Activated CD4-positive, alpha-beta memory T cell treated with anti-CD3 and anti-CD28 coated beads for 36 hours (primary cell): Measurements from ENCODE around the gene CDH26. TPM values are rescaled to one million over a fixed set of nuclear protein-coding genes. Genes with fewer than 3 reads are reported as not detected.
"Not testable (repeated sequence)": the region's sequence is repeated elsewhere in the genome, so short reads cannot be mapped to it uniquely, and the experiment has no call there.

Experiments
- CTCF ChIA-PET: fragments of 350-600 bp; sonication (Branson Sonifier 250); formaldehyde crosslinking; loops from one replicate; lab custom pipeline; 2021; ENCODE audit warnings: antibody characterized with exemption, inconsistent platforms; lab: Charles Lee
- POLR2A ChIA-PET: fragments of 350-600 bp; sonication (Branson Sonifier 250); formaldehyde crosslinking; loops from one replicate; lab custom pipeline; 2021; ENCODE audit warnings: antibody characterized with exemption; lab: Charles Lee
- DNase-seq: peaks from one replicate; pipeline ENCODE4 v3.0.0-alpha.2; 2020
- H3K27ac Mint-ChIP-seq: one replicate; pipeline ENCODE4 v1.8.0; 2021; ENCODE audit warnings: mixed read lengths
- H3K27me3 Mint-ChIP-seq: one replicate; pipeline ENCODE4 v1.8.0; 2021; ENCODE audit warnings: mixed read lengths
- H3K36me3 Mint-ChIP-seq: one replicate; pipeline ENCODE4 v1.8.0; 2021; ENCODE audit warnings: mixed read lengths
- H3K4me1 Mint-ChIP-seq: one replicate; pipeline ENCODE4 v1.8.0; 2021; ENCODE audit warnings: low read depth, mixed read lengths
- H3K4me3 Mint-ChIP-seq: one replicate; pipeline ENCODE4 v1.8.0; 2021; ENCODE audit warnings: mild to moderate bottlenecking, mixed read lengths
- H3K9me3 Mint-ChIP-seq: one replicate; pipeline ENCODE4 v1.8.0; 2021; ENCODE audit warnings: mixed read lengths
- intact Hi-C: fragments of 100-400 bp; cut with micrococcal nuclease; formaldehyde crosslinking; loops from one replicate; pipeline ENCODE4 v1.15.1; 2023
- total RNA-seq, 2 experiments: library from RNA; stranded (reverse); gene quantifications; one replicate each; pipeline ENCODE4 v1.2.3, GENCODE V29; 2021

The CDH26 gene
- total RNA-seq, 2 experiments from 2014 or later, result 1.5 to 1.6 TPM

- Mint-ChIP-seq H3K27ac (no peak overlapping the region), H3K4me3 (no peak overlapping the region), H3K36me3 (peaks cover under 1% of the 10 kb centered on the region), H3K4me1 (no peaks in the 10 kb centered on the region), H3K27me3 (peaks cover 5% of the 10 kb centered on the region), H3K9me3 (peaks cover 1% of the 10 kb centered on the region)
- intact Hi-C loops, result no loop called here
- no peak for DNase-seq
- ChIA-PET POLR2A (no interaction called here), CTCF (interaction anchor here (0.8 kb wide), 1 partner anchor 14 kb away, joined by 3 read pairs; no protein-coding TSS in a partner anchor)
These were observed 82.4 kb downstream of the CDH26 start for GRCh38 chr20:60040471-60041162.

GRCh38 chr20:60041436-60042165, 83.4 kb downstream of the CDH26 start:
- POLR2A ChIA-PET, intact Hi-C loops: not testable (repeated sequence)

GRCh38 chr20:60043435-60043834, 85.2 kb downstream of the CDH26 start:
- Mint-ChIP-seq H3K36me3 (no peaks in the 10 kb centered on the region), H3K4me1 (no peaks in the 10 kb centered on the region), H3K27me3 (peaks cover 2% of the 10 kb centered on the region), H3K4me3 (no peak overlapping the region), H3K27ac (no peak overlapping the region), H3K9me3 (no peaks in the 10 kb centered on the region)
- intact Hi-C loops, result no loop called here
- POLR2A ChIA-PET, result no interaction called here
- CTCF ChIA-PET, result no interaction called here
- no peak for DNase-seq

More at GRCh38 chr20:60041436-60042165, 83.4 kb downstream of the CDH26 start:
- H3K36me3 Mint-ChIP-seq, H3K27me3 Mint-ChIP-seq, H3K4me1 Mint-ChIP-seq, H3K9me3 Mint-ChIP-seq, H3K27ac Mint-ChIP-seq, CTCF ChIA-PET, DNase-seq, H3K4me3 Mint-ChIP-seq: not testable (repeated sequence)

- H3K27ac Mint-ChIP-seq, result no peak overlapping the region
- POLR2A ChIA-PET, result no interaction called here
These were observed 87.8 kb downstream of the CDH26 start for GRCh38 chr20:60046011-60046413.

DNA sequence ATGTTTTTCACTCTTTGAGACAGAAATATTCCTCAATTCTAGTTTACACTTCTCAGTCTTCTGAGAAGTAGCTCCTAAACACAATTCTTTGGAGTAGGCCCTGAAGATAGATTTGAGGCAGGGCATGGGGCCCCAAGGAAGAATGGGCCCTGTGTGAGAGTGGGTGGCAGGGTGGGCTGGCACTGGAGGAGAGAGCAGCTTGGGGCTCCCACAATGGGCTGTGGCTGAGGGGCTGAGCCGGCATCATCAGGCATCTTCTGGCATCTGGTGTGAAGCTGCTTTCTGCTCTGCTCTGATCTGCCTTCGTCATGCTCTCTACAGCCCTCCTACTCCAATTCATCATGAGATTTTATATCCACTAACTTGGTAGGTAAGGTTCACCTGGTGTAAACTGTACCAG, 88.2 kb downstream of the CDH26 start:
- Mint-ChIP-seq H3K4me1 (no peaks in the 10 kb centered on the region), H3K4me3 (no peak overlapping the region), H3K36me3 (no peaks in the 10 kb centered on the region), H3K27me3 (peaks cover 2% of the 10 kb centered on the region), H3K9me3 (no peaks in the 10 kb centered on the region), H3K27ac (no peak overlapping the region)
- DNase-seq, result no peak
- CTCF ChIA-PET, result interaction anchor here (1.7 kb wide), 1 partner anchor 11 kb away, joined by 9 read pairs; no protein-coding TSS in a partner anchor
- intact Hi-C loops, result no loop called here
- POLR2A ChIA-PET, result no interaction called here

More at GRCh38 chr20:60046011-60046413, 87.8 kb downstream of the CDH26 start:
- CTCF ChIA-PET, result interaction anchor here (1.7 kb wide), 1 partner anchor 12 kb away, joined by 9 read pairs; no protein-coding TSS in a partner anchor
- Mint-ChIP-seq H3K4me1 (no peaks in the 10 kb centered on the region), H3K4me3 (no peak overlapping the region), H3K36me3 (no peaks in the 10 kb centered on the region), H3K9me3 (no peaks in the 10 kb centered on the region), H3K27me3 (peaks cover 2% of the 10 kb centered on the region)
- DNase-seq, result no peak
- intact Hi-C loops, result no loop called here

- no peaks in the 10 kb centered on the region for H3K9me3 Mint-ChIP-seq
- ChIA-PET POLR2A (no interaction called here), CTCF (interaction anchor here (0.6 to 1.7 kb wide), 2 partner anchors 11 to 92 kb away, joined by 3 to 9 read pairs; no protein-coding TSS in a partner anchor)
- H3K27me3 Mint-ChIP-seq, result peaks cover 2% of the 10 kb centered on the region
- no peak for DNase-seq
- no peaks in the 10 kb centered on the region for H3K4me1 Mint-ChIP-seq
- H3K27ac Mint-ChIP-seq, result no peak overlapping the region
- no peaks in the 10 kb centered on the region for H3K36me3 Mint-ChIP-seq
- intact Hi-C loops, result no loop called here
- no peak overlapping the region for H3K4me3 Mint-ChIP-seq
These were observed 88.6 kb downstream of the CDH26 start for GRCh38 chr20:60046860-60047259.

- CTCF ChIA-PET, result interaction anchor here (0.8 kb wide), 1 partner anchor 9 kb away, joined by 3 read pairs; no protein-coding TSS in a partner anchor
- no peak overlapping the region for H3K27ac Mint-ChIP-seq
- no peaks in the 10 kb centered on the region for H3K36me3 Mint-ChIP-seq
- intact Hi-C loops, result no loop called here
- H3K27me3 Mint-ChIP-seq, result no peaks in the 10 kb centered on the region
- H3K9me3 Mint-ChIP-seq, result no peaks in the 10 kb centered on the region
- H3K4me3 Mint-ChIP-seq, result no peak overlapping the region
- POLR2A ChIA-PET, result no interaction called here
- H3K4me1 Mint-ChIP-seq, result no peaks in the 10 kb centered on the region
- DNase-seq, result no peak
These were observed 90.7 kb downstream of the CDH26 start for GRCh38 chr20:60048634-60049521.

DNA sequence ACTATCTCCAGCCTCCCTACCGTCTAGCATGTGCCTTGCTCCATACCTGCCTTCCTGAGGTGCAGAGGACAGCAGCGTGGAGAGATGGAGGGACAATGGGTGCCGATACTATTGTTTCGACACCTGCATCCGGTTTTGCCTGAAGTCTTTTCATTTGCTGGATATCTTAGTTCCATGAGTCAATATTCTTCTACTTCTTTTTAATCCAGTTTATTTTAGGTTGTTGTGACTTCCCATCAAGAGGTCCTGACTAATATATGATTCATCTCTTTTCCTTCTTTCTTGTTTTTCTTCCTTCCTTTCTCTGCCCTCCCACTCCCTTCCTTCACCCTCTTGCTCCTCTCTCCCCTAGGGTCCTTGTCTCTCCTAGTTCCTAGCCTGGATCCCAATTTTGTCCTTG, 91.4 kb downstream of the CDH26 start:
- no peaks in the 10 kb centered on the region for H3K36me3 Mint-ChIP-seq
- ChIA-PET POLR2A (no interaction called here), CTCF (no interaction called here)
- H3K9me3 Mint-ChIP-seq, result no peaks in the 10 kb centered on the region
- no peak for DNase-seq
- H3K4me1 Mint-ChIP-seq, result peaks cover under 1% of the 10 kb centered on the region
- intact Hi-C loops, result no loop called here
- H3K27me3 Mint-ChIP-seq, result no peaks in the 10 kb centered on the region
- H3K4me3 Mint-ChIP-seq, result no peak overlapping the region
- H3K27ac Mint-ChIP-seq, result no peak overlapping the region

DNA sequence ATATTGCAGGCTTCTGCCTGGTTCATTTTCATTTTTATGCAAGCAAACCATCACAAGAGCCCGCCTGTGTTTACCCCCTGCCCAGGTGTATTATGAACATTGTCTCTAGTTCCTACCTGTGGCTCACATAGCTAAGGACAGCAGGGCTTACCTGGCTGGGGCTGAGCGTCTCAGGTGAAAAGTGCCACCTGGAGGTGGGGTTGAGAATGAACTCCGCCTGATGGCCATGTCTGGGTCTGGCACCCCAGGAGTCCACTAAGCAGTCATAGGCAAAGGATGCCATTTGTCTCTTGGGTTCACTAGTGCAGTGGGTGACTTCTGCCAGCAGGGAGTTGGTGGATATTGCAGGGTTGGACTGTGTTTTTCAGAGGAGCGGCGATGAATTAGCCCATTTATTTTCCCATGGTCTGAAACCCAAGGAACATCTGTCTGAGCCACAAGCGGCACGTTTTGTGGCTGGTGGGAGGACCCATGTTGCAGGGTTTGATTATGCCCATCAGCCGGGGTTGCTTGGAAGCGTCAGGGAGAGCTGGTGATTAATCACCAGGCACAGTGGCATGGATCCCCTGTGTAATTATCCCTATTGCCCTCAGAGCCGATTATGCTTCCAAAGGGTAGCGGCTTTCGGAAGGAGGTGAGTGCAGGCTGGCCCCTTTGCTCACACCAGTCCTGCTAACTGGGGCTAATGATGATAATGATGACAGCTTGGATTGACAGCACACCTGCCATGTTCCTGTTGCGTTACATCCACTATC, 92.1 kb downstream of the CDH26 start:
- DNase-seq, result no peak
- Mint-ChIP-seq H3K36me3 (no peaks in the 10 kb centered on the region), H3K9me3 (no peaks in the 10 kb centered on the region), H3K4me1 (peaks cover 9% of the 10 kb centered on the region), H3K27ac (no peak overlapping the region), H3K27me3 (no peaks in the 10 kb centered on the region), H3K4me3 (no peak overlapping the region)
- CTCF ChIA-PET, result no interaction called here
- POLR2A ChIA-PET, result no interaction called here
- intact Hi-C loops, result no loop called here

DNA sequence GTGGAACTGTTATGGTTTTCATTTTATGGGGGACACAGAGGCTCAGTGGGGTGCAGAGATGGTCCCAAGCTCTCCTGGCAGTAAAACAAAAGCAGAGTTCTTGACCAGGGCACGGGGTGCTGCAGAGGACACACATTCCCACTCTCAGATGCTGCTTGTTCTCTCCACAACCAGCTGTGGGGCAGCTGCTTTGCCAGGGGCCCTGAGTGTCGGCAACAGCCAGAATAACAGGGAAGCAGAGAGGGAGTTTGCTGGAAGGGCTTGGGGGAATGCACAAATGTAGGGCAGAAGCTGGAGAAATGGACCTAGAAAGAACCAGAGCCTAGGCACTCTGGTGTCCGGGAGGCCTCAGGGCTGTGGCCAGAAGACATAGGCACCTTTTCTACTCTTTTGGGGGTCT, 93.7 kb downstream of the CDH26 start:
- CTCF ChIA-PET, result no interaction called here
- no peak overlapping the region for H3K4me3 Mint-ChIP-seq
- H3K27me3 Mint-ChIP-seq, result no peaks in the 10 kb centered on the region
- H3K4me1 Mint-ChIP-seq, result peaks cover 24% of the 10 kb centered on the region
- no peak overlapping the region for H3K27ac Mint-ChIP-seq
- intact Hi-C loops, result no loop called here
- POLR2A ChIA-PET, result no interaction called here
- DNase-seq, result no peak
- no peaks in the 10 kb centered on the region for H3K36me3 Mint-ChIP-seq
- H3K9me3 Mint-ChIP-seq, result no peaks in the 10 kb centered on the region

DNA sequence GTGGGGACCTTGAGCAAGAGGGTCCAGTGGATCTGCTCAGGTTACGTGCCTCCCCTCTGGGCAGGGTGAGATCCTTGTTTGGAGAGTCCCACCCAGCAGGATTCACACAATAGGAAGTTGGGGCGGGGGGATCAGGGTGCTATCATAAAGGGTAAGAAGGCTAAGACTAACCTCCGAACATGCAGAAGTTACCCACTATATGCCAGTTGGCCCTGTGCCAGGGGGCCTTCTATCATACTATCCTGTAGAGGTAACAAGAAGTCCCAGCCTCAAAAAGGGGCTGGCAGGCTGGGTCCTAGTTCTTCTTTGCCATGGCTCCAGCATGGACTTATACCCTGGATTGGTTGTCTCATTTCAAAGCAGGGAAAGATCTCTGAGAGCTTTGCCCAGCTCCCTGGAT, 94.1 kb downstream of the CDH26 start:
- CTCF ChIA-PET, result interaction anchor here (1.5 to 1.6 kb wide), 2 partner anchors 112 to 117 kb away, joined by 6 to 7 read pairs; partner anchors contain the start of genes FAM217B, PPP1R3D and SYCP2
- intact Hi-C loops, result no loop called here
- H3K9me3 Mint-ChIP-seq, result no peaks in the 10 kb centered on the region
- H3K4me1 Mint-ChIP-seq, result peaks cover 28% of the 10 kb centered on the region
- no peaks in the 10 kb centered on the region for H3K27me3 Mint-ChIP-seq
- no peak overlapping the region for H3K27ac Mint-ChIP-seq
- no peak for DNase-seq
- no peak overlapping the region for H3K4me3 Mint-ChIP-seq
- H3K36me3 Mint-ChIP-seq, result no peaks in the 10 kb centered on the region
- POLR2A ChIA-PET, result no interaction called here
